Measurements from ENCODE around the gene LDLRAD4.

The LDLRAD4 gene

GRCh38 chr18:13625843-13626543 is 407.4 kb downstream of the LDLRAD4 start:
- no peak for DNase-seq

DNA sequence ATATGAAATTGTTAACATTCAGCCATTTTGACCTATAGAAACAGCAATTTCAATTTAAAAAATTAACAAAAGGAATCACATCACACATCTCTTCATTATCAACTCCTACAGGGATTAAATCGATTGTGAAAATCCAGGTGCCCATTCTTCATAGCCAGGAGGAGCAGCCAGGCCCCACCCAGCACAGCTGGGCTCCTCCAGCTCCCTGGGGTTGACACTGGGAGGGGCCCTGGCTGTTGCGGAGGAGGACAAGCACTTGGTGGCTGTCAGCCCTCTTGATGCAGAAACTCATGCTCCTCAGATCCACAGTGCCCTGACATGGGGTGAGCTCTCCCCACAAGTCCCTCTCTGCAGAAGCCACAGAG is 408.0 kb downstream of the LDLRAD4 start:
- DNase-seq: no peak

DNA sequence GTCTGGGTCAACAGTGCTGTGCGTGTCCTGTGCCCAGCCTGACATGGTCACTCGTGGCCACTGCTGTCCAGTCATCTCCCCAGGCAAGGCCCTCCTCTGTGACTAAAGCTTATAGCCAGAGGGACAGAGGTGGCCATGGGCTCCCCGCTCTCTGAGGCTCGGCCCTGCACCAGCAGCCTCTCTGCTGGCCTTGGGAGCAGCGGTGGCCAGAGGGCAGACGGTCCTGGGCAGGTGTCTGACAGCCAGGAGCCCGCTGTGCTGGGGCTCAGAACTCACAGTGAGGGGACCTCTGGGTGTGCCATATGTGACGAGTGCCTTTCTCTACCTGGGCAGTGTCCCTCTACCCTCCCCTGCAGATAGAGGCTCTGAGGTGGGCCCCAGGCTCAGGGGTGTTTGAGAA is 409.1 kb downstream of the LDLRAD4 start:
- no peak for DNase-seq

DNA sequence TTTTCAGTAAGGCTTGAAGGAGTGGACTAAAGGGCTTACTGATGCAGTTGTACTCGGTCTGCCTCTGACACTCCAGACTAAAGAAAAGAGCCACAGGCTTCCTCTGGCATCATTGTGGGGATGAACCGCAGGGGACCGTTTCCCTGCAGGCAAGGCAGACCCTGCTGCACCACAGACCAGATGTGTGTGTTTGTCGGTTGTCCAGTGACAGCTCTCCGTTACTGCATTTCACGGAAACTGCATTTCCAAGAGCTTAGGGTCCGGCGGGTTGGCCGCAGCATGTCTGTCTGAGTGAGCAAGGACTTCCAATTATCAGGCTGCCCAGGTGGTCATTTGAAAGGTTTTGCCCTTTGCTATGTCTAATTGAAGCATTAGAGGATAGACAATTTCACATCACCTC is 409.7 kb downstream of the LDLRAD4 start:
- no peak for DNase-seq

- peak; percentile 34 to 57 for DNase-seq
Measured at GRCh38 chr18:13629841-13630715, 411.5 kb downstream of the LDLRAD4 start.

DNA sequence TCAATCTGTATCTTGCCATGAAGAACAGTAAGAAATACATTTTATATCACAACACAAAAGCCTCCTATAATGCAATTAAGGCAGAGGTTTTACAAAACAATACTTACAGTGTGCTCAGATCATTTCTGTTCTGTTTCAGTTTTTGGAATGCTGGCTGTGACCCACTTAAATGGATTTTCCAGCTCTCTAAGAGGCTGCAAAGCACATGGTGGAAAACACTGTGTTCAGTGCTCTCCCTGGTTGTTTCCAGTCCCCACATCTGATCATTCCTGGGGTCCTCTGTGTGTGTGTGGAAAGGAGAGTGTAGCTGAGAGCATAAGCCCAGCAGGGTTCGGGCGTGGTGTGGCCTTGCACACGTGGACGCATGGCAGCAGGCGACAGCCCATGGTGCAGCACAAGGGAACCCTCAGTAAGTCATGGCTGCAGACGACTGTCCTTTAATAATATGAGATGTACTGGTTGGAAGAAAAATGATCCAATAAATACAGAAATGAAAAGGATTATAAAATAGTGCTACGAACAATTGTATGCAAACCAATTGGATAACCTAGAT is 412.2 kb downstream of the LDLRAD4 start:
- DNase-seq: no peak

- DNase-seq: no peak
Measured at GRCh38 chr18:13633700-13634099, 415.1 kb downstream of the LDLRAD4 start.

GRCh38 chr18:13635046-13635445 is 416.5 kb downstream of the LDLRAD4 start:
- no peak for DNase-seq

DNA sequence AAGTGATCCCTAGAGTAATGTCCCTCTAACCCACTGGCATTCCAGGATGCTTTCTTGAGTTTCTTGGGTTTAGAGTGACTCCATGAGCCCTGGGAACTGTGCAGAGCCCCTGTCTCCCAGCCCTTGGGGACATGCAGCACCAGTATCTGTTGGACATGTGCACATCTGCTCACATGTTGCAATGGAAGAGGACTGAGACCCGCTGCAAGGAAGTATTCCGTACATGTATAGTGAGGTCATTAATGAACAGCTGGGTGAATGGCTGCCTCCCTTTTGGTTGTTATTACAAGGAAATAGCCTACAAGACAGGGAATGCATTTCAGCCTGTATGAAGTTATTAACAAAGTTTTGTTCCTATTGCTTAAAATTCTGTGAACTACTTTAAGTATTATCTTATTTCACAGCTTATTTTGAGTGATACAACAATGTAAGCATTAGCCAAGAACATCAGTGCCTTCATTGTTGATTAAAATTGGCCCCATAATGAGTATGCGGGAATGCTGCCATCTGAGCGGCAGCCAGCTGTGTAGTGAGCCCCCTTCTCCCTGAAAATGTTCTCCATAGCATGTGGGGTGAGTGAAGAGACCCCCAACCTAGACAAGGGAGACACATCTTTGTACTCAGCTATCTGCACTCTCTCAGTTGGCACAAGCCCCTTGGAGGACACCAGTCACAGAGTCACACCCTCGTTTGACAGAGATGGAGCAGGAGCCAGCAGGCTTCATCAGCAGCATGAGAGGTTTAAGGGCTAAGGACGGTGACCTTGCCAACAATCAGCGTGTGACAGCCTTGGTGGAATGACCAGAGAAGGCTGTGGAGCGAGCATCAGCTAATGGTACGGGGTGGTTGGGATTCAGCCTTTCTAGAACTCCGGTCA is 420.4 kb downstream of the LDLRAD4 start:
- DNase-seq: no peak

GRCh38 chr18:13640266-13640860 is 421.8 kb downstream of the LDLRAD4 start:
- DNase-seq: no peak

DNA sequence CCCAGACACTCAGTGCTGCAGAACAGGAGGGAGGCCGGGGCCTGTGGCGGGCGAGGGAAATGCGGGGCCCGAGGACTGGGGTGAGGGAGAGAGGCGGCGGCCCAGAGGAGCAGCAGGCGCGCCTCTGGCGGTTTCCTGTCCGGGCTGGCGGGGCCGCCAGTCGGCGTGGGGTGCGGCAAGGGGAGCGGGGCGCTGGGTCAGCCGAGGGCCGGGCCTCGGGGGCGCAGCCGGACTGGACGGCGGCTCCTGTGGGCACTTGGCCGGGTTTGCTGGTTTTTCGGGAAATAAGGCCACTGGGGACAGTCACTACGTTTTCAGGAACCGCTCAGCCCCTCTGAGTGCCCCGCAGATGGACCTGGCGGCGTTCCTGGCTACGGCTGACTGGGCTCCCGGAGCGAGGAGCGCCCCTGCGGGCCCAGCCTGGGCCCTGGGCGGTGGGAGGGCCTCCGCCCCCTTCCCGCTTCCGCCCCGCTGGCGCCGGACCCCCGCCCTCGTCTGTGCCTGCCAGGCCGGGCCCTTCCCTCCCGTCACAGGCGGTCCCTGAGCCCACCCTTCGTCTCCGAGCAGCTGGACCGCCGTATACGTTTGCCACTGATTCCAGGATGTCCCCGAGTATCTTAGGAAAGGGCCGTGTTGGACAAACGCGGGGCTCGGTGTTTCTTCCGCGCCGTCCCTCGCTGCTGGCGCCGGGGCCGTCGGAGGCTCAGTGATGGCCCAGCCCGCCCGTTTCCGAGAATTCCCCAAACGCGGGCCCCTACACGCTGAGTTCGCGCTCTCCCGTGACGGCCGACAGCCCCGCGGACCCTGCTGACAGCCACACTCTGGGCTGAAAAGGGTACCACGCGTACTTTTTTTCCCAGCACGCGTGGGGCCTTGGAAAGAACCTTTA is 423.2 kb downstream of the LDLRAD4 start:
- DNase-seq: no peak

GRCh38 chr18:13642440-13642827 is 423.9 kb downstream of the LDLRAD4 start:
- DNase-seq: no peak

DNA sequence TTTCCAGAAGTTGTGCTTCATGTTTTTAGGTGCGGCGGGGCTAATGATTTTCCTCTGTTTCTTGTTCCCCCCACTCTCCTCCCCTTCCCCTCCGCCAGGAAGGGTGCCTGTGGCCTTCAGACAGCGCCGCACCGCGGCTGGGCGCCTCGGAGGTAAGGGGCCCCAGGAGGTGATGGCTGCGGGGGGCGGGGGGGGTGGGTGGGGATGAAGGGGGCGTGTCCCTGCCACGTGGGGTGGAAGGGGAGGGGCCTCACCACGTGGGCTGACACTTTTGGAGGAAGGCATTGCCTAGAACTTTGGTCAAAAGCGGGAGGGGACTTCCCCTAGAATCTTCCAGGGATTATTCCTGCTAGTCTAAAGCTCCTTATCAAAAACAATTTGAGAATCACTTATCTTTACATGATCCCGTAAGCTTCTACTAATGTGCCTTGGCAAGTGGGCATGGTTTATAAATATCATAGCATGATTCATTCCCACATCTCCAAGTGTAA is 424.7 kb downstream of the LDLRAD4 start:
- no peak for DNase-seq

GRCh38 chr18:13645093-13645492 is 426.5 kb downstream of the LDLRAD4 start:
- DNase-seq: no peak

DNA sequence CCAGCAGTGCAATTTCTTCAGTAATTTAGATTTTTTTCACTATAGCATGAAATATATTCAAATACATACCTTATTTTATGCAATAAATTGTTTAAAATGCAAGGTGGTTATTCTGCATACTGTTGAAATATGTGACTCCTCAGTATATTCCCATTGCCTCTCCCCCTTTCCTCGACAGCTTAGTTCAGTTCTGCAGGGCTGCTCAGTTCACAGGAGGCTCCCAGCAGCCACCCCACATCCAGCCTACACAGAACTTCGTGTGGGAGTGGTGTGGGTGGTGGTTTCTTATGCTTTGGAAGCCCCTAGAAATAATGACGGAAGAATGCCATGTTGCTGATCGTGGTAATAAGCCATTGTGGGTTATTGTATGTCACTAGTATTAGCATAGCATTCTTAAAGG is 428.1 kb downstream of the LDLRAD4 start:
- DNase-seq: no peak

DNA sequence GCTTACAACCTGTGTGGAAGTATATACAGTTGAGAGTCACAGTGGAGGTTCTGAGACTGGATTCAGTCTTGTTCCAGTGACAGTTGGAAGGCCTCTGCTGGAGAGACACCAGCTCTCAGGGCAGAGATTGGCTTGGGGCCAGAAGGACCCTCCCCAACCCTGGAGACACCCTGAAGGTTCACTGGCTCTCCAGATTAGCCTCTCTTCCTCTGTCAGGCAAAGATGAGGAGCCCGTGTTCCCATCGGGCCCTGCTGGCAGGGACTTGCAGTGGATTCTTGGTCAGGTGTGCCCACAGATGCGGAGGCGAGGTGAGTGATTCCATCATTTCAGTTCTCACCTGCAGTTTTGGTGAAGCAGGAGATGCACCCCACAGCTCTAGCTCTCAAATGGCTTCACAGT is 429.2 kb downstream of the LDLRAD4 start:
- no peak for DNase-seq

- no peak for DNase-seq
Measured at GRCh38 chr18:13649397-13650390, 431.1 kb downstream of the LDLRAD4 start.

GRCh38 chr18:13653746-13654433 is 435.3 kb downstream of the LDLRAD4 start:
- no peak for DNase-seq

GRCh38 chr18:13657974-13658373 is 439.4 kb downstream of the LDLRAD4 start:
- DNase-seq: no peak

Data from activated CD4-positive, alpha-beta T cell treated with anti-CD3 and anti-CD28 coated beads for 4 hours (primary cell).